Hematopoietic multipotent progenitor cell treated with erythropoietin and hydrocortisone succinate and interleukin-3 and kit ligand, for 6 days (in vitro differentiated cells): Measurements from ENCODE around the gene RAB42.
"Not testable (repeated sequence)": the region's sequence is repeated elsewhere in the genome, so short reads cannot be mapped to it uniquely, and the experiment has no call there.

Experiments used
- DNase-seq: peaks from one replicate; pipeline ENCODE4 v3.0.0-alpha.2; 2015

The RAB42 gene, protein sequence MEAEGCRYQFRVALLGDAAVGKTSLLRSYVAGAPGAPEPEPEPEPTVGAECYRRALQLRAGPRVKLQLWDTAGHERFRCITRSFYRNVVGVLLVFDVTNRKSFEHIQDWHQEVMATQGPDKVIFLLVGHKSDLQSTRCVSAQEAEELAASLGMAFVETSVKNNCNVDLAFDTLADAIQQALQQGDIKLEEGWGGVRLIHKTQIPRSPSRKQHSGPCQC

DNA sequence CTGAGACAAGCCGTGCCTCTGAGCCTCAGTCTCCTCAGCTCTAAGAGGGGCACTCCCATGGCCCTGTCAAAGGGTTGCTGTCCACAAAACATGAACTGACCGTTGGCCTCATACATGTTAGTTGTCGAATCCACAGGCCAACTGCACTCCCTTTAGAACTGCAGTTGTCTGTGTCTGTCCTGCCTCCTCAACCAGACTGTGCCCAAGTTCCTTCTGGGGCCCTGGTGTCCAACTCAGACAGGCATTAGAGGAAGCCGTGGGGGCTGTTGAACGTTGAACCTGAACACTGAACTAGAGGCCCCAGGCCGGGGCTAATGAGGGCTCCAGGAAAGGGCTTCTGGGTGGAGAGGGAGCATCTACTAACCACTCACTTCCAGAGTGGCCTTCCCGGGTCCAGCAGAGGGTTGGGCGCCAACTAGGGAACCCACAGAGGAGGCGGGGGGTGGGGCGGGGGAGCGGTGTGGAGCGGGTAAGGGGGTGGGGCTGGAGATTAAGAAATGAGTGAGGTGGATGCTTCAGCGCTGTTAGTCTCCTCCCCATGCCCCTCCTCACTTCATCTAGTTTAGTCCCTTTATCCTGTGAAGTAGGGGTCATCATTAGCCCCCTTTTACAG lies at the start of gene RAB42:
Gene RAB42, plus strand, starts transcription at position 558 of the 613 bp plus-strand sequence. CDS start 247 bp downstream, outside the sequence.
- peak; percentile 61 for DNase-seq

DNA sequence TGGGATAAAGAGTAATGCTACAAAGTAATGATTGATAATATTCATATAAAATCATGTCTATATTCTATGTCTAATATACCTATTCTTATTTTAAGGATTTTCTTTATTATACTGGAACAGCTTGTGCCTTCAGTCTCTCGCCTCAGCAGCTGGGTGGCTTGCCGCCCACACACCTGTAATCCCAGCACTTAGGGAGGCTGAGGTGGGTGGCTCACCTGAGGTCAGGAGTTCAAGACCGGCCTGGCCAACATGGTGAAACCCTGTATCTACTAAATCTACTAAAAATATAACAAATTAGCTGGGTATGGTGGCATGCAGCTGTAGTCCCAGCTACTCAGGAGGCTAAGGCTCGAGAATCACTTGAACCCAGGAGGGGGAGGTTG lies 46.8 kb upstream of the RAB42 start:
- DNase-seq, result no peak

DNA sequence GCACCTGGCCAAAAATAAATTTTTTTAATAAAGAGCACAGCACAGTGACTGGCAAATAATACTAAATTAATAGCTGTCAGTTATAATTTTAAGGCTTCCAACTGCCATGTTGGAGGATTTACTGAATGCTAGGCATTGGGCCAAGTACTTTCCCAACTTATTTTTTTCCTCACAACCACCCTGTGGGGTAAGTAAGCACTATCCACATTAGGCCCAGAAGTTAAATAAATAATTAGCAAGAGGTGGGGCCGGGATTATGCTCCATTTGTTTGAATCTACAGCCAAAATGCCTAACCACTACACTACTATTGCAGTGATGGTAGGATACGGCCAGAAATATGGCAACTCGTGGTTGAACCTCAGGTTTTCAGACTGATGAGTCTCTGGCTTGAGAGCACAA lies 43.7 kb upstream of the RAB42 start:
- DNase-seq, result no peak

DNA sequence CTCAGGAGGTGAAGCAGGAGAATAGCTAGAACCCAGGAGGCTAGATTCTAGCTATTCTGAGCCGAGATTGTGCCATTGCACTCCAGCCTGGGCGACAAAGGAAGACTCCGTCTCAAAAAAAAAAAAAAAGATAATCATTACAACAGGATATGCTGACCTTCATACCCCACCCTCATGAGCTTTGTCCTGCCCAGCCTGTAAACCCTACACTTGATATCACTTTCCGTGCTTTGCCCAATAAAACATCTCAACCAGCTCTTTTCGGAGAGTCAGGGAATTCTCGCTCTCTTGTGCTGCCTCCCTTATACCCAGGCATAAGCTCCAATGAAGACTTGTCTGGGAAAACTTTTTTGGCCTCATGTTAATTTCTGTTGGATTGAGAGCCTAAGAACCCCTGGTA lies 40.7 kb upstream of the RAB42 start:
- no peak for DNase-seq

DNA sequence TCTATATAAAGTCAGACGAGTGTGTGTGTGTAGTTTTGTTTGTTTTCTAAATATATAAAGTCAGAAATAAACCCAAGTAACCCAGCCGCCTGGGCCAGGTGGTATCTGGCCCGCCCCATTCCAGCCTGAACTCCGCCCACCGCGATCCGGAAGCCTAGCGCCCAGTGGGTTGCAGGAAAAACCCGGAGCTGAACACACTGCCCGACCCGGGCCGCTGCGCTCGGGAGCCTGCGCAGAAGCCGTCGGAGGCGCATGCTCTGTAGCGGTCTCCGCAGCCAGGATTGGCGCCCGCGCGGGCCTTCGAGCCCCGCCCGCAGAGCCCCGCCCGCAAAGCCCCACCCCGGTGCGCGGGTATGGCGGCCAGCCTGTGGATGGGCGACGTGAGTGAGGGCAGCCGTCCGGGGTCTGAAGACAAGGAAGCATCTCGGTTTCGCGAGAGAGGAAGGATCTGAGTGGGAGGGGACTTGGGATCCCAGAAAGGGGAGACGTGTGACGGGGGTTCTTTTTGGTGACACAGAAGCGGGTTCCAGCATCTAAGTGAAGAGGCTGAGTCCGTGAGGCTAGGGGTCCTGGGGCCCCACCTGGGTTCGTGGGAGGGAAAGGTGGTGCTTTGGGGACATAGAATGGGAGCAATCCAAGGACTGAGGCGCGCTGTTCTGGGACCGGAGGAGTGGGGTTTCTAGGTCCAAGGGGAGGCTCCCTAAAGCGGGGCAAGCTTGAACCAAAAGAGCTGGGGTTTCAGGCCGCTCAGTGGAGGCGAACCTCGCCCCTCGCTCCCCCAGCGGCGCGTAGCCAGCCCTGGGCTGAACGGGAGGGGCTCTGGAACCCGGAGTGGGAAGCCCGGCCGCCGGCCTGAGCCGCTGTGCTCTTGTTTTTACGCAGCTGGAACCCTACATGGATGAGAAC lies 39.1 kb upstream of the RAB42 start, which contains the start of gene TRNAU1AP:
Gene TRNAU1AP, plus strand, starts transcription at position 328 of the 906 bp plus-strand sequence. Its CDS starts 26 bp downstream, at position 354.
- peak; percentile 99 for DNase-seq

DNA sequence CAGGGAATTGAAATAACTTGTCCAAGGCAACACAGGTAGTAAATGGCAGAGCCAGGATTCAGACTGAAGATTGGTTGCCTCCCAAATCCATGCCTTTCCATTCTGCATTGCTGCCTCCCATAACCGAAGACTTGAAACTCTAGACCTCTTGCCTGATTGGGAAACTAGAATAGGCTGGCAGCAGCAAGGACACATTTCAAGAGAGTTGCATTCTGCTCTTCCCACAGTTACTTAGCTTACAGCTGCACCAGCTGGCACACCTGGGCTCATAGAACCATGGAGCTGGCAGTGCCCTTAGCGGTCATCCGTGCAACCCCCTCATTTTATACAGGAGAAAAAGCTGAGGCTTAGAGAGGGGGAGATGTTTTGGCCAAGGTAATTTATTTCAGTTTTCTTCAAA lies 31.2 kb upstream of the RAB42 start:
- no peak for DNase-seq

DNA sequence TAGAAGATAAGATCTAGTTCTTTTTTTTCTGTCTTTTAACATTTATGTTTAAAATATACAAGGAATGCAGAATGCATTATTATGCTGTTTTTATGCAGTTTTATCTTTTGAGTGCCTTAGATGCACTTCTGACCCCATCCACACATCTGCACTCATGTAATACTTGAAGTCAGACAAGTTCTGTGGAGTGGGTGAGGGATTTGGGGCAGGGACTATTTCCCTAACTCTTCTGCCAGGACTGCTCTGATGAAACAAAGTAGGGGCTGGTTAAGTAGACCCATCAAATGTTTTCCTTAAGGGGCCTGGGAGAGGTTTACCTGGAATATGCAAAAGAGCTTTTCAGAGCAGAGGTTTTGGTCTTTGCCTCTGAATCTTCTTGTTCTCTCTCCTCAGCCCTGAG lies 27.8 kb upstream of the RAB42 start:
- no peak for DNase-seq

DNA sequence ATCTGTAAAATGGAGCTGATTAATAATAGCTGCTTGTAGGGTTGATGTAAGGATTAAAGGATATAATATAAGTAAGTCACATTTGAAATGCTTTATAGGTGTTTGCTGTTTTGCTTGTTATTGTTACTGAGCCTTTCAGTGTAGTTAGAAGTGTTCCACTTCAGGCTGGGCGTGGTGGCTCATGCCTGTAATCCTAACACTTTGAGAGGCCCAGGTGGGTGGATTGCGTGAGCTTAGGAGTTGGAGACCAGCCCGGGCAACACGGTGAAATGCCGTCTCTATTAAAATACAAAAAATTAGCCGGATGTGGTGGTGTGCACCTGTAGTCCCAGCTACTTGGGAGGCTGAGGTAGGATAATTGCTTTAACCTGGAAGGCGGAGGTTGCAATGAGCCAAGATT lies 27.0 kb upstream of the RAB42 start:
- DNase-seq, result no peak

DNA sequence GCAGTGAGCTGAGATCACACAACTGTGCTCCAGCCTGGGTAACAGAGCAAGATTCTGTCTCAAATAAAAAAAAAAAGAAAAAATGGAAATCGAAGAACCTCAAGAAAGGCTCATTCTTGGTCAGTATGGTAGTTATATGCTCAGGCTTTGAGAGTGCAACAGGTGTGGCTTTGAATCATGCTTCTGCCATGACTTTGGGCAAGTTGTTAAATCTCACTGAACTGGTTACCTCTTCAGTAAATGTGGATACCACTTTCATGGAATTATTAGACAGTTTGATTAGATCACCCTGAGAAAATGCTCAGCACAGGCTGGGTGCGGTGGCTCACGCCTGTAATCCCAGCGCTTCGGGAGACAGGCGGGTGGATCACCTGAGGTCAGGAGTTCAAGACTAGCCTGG lies 26.3 kb upstream of the RAB42 start:
- no peak for DNase-seq

DNA sequence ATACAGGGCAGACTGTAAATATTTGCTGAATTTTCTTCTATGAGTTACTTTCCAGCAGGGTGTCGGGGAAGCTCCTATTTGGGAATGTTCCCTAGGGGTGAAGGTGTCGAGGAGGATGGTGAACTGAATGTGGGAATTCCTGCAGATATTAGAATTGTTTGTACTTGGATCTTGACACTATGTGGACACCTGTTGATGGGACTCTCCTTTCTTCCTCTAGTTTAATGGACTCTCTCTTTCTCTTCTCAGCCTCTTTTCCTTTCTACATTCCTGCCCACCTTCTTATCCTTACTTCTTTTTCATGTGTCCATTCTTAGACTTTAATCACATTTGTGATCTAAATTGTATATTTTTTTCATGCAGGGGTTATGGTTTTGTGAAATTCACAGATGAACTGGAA lies 25.1 kb upstream of the RAB42 start:
- DNase-seq, result no peak

DNA sequence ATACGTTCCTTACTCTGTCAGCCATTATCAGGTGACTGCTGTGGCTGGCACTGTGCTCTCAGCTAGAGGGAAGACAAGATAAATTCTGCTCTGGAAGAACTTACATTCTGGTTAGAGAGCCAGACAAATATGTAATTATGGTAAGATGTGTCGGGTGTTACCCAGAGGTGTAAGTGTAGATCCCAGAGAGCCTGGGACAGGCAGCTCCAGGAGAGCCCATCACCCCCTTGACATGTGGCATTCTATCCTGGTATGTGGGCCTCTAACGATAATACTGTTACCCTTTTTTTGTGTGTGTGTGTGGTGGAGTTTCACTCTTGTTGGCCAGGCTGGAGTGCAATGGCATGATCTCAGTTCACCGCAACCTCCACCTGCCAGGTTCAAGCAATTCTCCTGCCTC lies 20.2 kb upstream of the RAB42 start:
- DNase-seq, result no peak

DNA sequence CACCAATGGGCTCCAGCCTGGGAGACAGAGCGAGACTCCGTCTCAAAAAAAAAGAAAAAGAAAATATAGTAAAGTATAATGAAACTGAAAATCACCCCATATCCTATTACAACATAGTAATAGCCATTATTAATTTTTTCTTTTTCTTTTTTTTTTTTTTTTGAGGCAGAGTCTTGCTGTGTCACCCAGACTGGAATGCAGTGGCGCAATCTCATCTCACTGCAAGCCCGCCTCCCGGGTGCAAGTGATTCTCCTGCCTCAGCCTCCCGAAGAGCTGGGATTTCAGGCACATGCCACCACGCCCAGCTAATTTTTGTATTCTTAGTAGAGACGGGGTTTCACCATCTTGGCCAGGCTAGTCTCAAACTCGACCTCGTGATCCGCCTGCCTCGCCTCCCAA lies 19.2 kb upstream of the RAB42 start:
- not testable (repeated sequence) for DNase-seq

DNA sequence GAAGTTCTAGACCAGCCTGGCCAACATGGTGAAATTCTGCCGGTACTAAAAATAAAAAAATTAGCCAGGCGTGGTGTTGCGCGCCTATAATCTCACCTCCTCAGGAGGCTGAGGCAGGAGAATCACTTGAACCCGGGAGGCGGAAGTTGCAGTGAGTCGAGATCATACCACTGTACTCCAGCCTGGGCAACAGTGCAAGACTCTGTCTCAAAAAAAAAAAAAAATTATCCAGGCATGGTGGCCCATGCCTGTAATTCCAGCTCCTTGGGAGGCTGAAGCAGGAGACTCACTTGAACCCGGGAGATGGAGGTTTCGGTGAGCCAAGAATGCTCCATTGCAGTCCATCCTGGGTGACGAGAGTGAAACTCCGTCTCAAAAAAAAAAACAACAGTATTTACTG lies 18.5 kb upstream of the RAB42 start:
- DNase-seq, result no peak

DNA sequence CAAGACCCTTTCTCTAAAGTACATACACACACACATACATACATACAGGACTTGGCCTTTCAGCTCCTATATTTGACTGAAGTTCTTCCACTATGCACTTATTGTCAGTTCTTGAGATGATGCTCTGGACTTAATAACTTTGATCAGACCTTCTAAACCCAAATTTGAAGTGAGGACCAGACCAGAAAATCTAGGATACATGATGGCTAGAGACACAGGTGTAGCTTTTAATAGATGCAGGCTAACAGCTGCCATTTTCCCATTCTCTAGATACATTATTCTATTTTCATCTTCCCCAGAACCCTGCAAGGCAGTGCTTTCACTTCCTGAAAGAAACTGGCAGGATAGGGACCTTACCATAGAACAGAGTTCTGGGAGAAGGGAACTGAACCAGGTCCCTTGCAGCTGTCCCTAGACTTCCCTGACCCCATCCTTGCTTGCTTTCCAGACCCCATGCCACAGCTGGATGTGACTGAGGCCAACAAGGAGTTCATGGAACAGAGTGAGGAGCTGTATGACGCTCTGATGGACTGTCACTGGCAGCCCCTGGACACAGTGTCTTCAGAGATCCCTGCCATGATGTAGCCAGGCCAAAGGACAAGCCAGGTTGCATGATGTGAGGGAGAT lies 14.9 kb upstream of the RAB42 start:
- DNase-seq, result peak; percentile 33

DNA sequence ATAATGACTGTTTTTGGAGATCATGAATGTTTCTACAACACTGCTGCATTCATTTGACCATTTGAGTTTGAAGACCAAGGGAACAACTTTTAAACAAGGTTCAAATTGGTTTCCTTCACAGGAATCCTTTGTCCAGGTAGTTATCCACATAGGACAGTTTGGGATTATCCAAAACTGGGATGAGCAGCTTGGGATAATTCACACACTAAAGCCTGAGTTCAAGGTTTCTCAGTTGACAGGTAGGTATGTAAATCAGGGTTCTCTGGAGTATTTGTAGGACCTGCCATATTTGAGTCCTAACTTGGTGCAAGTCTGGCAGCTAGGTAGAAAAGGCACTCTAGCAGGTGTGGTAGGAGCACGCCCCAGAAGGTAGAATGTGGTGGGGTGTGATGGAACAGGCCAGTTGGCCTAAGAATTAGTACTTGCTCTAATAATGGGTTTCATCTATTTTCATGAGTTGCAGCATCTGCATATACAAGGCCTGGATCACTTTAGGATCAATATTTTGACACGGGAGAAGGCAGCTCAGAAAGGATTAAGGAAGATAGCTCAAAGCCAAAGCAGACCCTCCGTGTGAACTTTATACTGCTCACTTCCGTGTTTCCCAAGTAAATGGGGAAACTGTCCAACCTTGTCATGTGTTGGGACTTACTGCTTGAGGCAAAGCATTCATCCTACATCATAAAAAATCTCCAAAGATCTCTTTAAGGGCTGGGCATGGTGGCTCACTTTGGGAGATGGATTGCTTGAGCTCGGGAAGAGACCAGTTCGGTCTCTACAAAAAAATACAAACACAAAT lies 14.1 kb upstream of the RAB42 start:
- DNase-seq, result peak; percentile 23

DNA sequence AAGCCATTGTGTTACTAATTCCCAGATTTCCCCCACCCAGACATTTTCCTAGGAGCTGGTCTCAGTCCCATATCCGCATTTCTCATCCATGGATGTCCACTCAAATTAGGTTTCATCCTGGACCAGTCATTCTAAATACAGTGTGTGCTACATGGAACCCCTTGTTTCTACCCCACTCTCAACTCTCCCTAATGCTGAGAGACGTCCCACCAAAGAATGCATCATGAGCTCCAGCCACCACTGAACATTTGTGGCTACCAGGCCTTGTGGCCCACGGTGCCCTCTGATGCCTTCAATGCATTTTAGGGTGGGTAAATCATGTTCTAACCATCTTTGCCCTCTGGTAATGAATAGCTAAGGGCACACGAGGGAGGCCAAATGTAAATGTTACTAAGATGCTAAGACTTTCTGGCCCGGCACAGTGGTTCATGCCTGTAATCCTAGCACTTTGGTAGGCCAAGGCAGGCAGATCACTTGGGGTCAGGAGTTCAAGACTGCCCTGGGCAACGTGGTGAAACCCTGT lies 13.3 kb upstream of the RAB42 start:
- no peak for DNase-seq

DNA sequence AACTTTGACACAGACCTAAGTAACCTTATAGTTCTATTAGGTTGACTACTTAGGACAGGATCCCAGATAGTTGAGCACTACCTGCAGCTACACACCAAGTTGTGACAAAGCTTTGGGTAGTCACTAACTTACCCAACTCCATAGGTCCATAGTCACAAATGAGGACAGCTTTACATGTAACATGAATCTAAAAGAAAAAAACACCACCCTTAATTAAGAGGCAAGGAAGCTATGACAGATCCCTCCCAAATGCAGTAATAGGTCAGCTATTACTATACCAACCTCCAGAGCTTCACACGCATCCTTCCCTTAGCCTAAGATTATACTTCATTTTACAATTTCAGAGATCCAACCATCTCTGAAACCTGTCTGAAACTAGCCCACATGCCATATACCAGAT lies 12.7 kb upstream of the RAB42 start:
- no peak for DNase-seq

DNA sequence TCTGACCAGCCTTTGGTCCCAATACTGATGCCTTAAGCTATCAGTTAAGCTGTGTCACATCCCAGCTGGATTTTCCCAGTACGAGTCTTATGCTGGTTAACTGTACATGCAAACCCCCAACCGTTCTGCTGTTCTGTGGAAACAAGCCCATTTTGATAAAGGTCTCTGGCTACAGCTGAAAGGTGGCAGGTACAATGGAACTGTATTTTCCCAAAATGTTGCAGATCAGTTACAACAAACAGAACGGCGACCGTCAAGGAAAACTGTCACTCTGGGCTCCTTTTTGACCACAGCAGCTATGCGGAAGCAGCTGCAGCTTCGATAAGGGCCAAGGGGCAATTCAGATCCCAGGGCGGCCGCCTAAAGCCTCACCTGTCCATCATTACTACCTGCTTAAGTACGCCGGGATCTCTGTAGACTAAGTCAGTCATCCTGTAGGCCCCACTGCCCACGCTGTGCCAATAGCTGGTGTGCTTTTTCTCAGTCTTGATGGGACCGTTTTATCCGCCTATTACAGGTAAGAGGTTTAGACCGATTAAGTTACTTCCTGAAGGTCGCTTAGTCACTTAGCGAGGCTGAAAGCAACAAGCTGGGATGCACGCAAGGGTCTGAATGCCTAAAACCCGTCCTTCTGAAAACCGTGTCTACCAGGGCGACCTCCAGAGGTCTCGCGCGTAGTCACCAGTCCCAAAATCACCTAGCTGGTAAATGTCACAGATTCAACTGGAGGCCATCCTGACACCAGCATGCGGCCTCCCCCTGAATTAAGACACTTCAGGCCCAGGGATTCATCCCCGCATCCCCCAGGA lies 11.1 kb upstream of the RAB42 start:
- DNase-seq, result peak; percentile 68

DNA sequence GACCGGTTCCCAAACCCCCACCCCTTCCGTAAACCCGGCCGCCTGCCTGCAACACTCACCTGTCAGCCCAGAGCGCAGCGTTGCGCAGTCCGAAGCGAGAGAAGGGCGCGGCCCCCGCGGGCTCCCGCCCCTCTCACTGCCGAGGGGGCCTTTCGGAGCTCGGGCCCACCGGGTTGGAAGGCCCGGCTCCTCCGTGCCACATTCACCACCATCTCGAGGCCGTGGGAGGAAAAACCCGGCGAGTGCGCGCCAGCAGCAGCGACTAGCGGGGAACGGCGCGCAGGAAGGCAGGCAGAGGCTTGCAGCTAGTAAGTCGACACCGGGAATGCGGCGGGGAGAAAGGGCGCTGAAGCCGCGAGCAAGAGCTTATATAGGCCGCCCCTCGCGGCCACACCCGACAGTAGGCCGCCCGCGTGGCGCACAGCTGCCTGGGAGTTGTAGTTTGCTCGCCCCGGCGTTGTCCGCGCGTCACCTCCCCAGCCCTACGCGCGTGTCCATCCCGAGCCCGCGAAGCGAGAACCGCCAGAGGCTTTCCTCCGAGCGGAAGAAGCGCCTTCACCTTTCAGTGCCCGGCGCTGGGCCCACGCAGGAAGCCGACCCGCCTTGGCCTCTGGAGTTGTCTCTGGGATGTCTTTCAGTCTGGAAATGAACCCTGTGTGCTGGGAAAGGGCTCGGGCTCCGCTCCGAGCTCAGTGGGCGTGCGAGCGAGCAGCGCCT lies 10.4 kb upstream of the RAB42 start:
- DNase-seq, result peak; percentile 96

DNA sequence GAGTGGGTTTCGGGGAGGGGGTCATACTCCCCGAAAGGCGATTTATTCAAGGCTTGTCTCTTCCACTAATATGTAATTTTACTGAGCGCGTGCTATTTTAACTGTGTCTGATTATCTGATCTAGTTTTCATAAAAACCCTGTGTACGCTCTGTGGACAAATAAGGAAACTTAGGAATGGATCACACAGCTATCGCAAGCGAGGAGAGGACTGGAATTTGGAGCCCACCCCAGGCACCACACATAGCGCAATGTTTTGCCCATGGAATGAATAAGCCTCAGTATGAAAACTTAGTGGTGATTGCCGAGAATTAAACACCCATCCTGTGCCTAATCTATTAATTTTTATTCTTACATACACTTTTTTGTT lies 9.8 kb upstream of the RAB42 start:
- DNase-seq, result peak; percentile 58
